ENCODE measurements around the gene PABPC3.

Gene PABPC3

DNA sequence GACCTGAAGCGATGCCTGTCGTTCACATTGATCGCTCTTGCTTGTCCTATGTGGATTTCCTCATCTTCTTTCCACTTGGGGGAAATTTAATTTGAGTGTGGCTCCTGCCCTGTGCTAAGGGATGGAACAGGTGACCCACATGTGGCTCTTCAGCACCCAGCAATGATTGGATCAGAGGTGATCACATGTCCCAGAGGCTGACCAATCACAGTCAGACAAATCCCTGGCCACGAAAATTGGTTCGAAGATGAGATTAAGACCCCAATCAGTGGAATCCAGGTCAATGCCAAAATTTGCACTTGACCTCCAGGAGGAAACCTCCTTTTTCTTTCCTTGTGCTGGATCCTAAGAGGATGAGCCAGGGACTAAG, 52.5 kb downstream of the PABPC3 start:
- Histone ChIP-seq H3K9me3 (ENCODE audit: control insufficient read depth, low read length) (no peaks in the 10 kb centered on the region), H3K4me3 (ENCODE audit: low read length) (no peak overlapping the region), H3K4me1 (ENCODE audit: control insufficient read depth, insufficient read depth, low read length) (no peaks in the 10 kb centered on the region), H3K27me3 (ENCODE audit: control insufficient read depth, insufficient read depth, low read length) (peaks cover 6% of the 10 kb centered on the region), H3K9ac (ENCODE audit: low read length) (no peak overlapping the region), H3K36me3 (ENCODE audit: control insufficient read depth, insufficient read depth, low read length) (no peaks in the 10 kb centered on the region)

All from mucosa of stomach (tissue), 1 donor.